GM12865 (cell line): ENCODE data around the gene MBP.

Experiments
- DNase-seq: peaks from one replicate; pipeline ENCODE4 v3.0.0; 2010; ENCODE audit warnings: low read depth
- H3K4me3 ChIP-seq: 2 replicates; pipeline ENCODE4 v1.5.1; 2011; ENCODE audit warnings: mild to moderate bottlenecking, low read depth, low read length, control low read depth
- TF ChIP-seq, protein P1 (sequence below): IDR thresholded peaks from 2 replicates; pipeline ENCODE4 v1.5.1; 2011; ENCODE audit warnings: low read length, control low read depth, low read depth, inconsistent platforms; ENCODE audit not compliant: insufficient read depth; ENCODE audit errors: missing control alignments

MBP gene

GRCh38 chr18:77119851-77120491, 12.6 kb downstream of the MBP start:
- DNase-seq: no peak
- TF ChIP-seq, protein P1, sequence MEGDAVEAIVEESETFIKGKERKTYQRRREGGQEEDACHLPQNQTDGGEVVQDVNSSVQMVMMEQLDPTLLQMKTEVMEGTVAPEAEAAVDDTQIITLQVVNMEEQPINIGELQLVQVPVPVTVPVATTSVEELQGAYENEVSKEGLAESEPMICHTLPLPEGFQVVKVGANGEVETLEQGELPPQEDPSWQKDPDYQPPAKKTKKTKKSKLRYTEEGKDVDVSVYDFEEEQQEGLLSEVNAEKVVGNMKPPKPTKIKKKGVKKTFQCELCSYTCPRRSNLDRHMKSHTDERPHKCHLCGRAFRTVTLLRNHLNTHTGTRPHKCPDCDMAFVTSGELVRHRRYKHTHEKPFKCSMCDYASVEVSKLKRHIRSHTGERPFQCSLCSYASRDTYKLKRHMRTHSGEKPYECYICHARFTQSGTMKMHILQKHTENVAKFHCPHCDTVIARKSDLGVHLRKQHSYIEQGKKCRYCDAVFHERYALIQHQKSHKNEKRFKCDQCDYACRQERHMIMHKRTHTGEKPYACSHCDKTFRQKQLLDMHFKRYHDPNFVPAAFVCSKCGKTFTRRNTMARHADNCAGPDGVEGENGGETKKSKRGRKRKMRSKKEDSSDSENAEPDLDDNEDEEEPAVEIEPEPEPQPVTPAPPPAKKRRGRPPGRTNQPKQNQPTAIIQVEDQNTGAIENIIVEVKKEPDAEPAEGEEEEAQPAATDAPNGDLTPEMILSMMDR: no peak
- no peak overlapping the region for H3K4me3 ChIP-seq

GRCh38 chr18:77119101-77119850, 13.3 kb downstream of the MBP start:
- TF ChIP-seq, protein P1: no peak
- DNase-seq: no peak
- no peak overlapping the region for H3K4me3 ChIP-seq

DNA sequence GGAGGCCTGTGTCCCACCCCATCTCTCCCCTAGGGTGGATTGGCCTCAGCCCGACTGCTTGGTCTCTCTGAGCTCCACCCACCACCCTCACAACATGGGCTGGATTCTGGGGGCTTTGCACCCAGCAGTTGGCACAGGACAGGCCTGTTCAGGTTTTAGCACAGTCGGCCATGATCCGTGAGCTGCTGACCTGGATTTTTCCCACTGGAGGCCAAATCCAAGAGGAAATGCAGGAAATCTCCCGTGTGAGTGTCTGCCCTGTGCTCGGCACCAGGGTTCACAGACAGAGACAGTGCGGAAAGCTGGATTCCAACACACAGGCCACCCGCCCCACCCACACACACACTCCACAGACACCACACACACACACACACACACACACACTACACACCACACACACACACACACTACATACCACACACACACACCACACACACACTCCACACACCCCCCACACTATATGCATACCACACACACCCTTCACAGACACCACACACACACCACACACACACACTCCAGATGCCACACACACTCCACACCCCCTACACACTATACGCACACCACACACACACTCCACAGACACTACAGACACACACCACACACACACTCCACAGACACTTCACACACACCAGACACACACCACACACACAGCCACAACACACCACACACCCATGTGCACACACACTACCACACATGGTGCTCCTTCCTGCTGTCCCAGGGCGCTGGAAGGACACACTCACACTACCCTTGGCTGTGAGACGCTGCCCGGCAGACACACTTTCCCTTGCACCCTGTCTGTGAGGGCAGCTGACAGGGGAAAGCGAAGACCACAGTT, 14.1 kb downstream of the MBP start:
- TF ChIP-seq, protein P1: no peak
- H3K4me3 ChIP-seq: no peak overlapping the region
- no peak for DNase-seq

GRCh38 chr18:77116201-77117080, 16.1 kb downstream of the MBP start:
- TF ChIP-seq, protein P1: no peak
- no peak overlapping the region for H3K4me3 ChIP-seq
- no peak for DNase-seq

DNA sequence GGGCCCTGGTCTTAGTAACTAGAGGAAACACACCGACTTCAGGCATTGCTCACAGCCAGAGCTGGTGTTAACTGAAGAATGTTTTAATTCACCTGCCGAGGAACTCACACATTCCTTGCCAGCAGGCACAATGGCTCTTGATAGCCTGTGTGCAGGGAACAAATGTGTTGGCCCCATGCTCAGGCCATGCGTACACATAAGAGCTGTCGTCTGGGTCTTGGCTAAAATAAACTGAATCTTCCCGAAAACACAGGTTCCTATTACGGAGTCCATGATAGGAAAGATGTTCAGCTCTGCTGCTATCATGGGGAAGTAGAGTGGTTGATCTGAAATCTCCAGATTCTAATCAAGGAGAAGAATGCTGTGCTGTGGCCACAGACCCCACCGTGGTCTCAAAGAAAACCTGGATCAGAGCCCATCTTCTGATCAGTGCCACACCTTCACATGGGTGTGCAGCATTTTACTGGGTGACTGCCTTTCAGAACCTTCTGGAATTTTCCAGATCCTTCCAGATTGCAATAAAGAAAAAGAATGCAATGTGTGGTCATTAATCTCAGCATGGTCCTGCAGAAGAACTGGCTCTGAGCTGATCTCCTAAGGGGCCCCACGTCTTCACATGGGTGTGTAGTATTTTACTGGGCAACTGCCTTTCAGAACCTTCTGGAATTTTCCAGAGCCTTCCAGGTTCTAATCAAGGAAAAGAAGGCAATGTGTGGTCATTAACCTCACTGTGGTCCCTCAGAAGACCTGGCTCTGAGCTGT, 17.2 kb downstream of the MBP start:
- TF ChIP-seq, protein P1: no peak
- no peak for DNase-seq
- no peak overlapping the region for H3K4me3 ChIP-seq
